ENCODE measurements around the gene RTN4IP1. TPM values are rescaled to one million over a fixed set of nuclear protein-coding genes. Genes with fewer than 3 reads are reported as not detected.
"Not testable (repeated sequence)": the region's sequence is repeated elsewhere in the genome, so short reads cannot be mapped to it uniquely, and the experiment has no call there.

RTN4IP1 gene
- total RNA-seq, 1 experiment from 2014 or later = 7.3 TPM

GRCh38 chr6:106628658-106629102 lies 618 bp downstream of the RTN4IP1 start:
- intact Hi-C loops (cut with micrococcal nuclease) = no loop called here
- no peaks in the 10 kb centered on the region for H3K36me3 ChIP-seq (ENCODE audit: low read depth, low read length)
- no peaks in the 10 kb centered on the region for H3K9me2 ChIP-seq (replicated peaks; ENCODE audit: low read length)
- H2AFZ ChIP-seq (ENCODE audit: low read length) = peak overlapping the region; percentile 96
- H3K4me1 ChIP-seq (ENCODE audit: insufficient read depth, low read length) = peaks cover 3% of the 10 kb centered on the region
- no peaks in the 10 kb centered on the region for H3F3A ChIP-seq (ENCODE audit: low read length, unreplicated experiment)
- H3K4me2 ChIP-seq (ENCODE audit: low read length) = peak overlapping the region; percentile 94
- H3K4me3 ChIP-seq (ENCODE audit: low read length) = peak overlapping the region; percentile 99
- H3K27ac ChIP-seq (ENCODE audit: low read length) = peak overlapping the region; percentile 67
- H4K20me1 ChIP-seq (ENCODE audit: low read length) = no peaks in the 10 kb centered on the region
- POLR2A ChIA-PET (ENCODE audit: unreplicated experiment) = no interaction called here
- TF ChIP-seq EZH2 (IDR thresholded peaks at IDR 0.05; ENCODE audit: low read length, unreplicated experiment) = no peak
- no peak for TF ChIP-seq EZH2phosphoT487 (IDR thresholded peaks at IDR 0.05; ENCODE audit: borderline replicate concordance, low read length)
- no peak for TF ChIP-seq CTCF (conservative IDR thresholded peaks at IDR 0.05; ENCODE audit: low read depth, low read length)
- DNase-seq (peak; percentile 22), ATAC-seq (peak; percentile 28)
- CTCF ChIA-PET = no interaction called here
- peak overlapping the region; percentile 95 for H3K9ac ChIP-seq (ENCODE audit: low read length)
- peaks cover 48% of the 10 kb centered on the region for H3K79me2 ChIP-seq (ENCODE audit: low read length)
- BruUV-seq (replicated peaks) = no TSS peak
- no peaks in the 10 kb centered on the region for H3K27me3 ChIP-seq (ENCODE audit: low read length)
- no peaks in the 10 kb centered on the region for H3K9me3 ChIP-seq (ENCODE audit: low read length)

- H3K9me2 ChIP-seq (replicated peaks; ENCODE audit: low read length); H4K20me1 ChIP-seq (ENCODE audit: low read length); CTCF ChIA-PET; H3K36me3 ChIP-seq (ENCODE audit: low read depth, low read length); H3K27me3 ChIP-seq (ENCODE audit: low read length); H3F3A ChIP-seq (ENCODE audit: low read length, unreplicated experiment); intact Hi-C loops (cut with micrococcal nuclease); H3K4me1 ChIP-seq (ENCODE audit: insufficient read depth, low read length); POLR2A ChIA-PET (ENCODE audit: unreplicated experiment); H3K9ac ChIP-seq (ENCODE audit: low read length); BruUV-seq (replicated peaks); H3K9me3 ChIP-seq (ENCODE audit: low read length): not testable (repeated sequence)
- peak; percentile 51 for DNase-seq
- Histone ChIP-seq H2AFZ (ENCODE audit: low read length) (peak overlapping the region; percentile 96), H3K27ac (ENCODE audit: low read length) (peak overlapping the region; percentile 6; the same call in 1 of the 2 replicates), H3K79me2 (ENCODE audit: low read length) (peaks cover 39% of the 10 kb centered on the region), H3K4me3 (ENCODE audit: low read length) (peak overlapping the region; percentile 99), H3K4me2 (ENCODE audit: low read length) (peak overlapping the region; percentile 94)
- ATAC-seq = peak; percentile 47
Observed at GRCh38 chr6:106627760-106628159, 1.5 kb downstream of the RTN4IP1 start.

- DNase-seq = no peak
- no TSS peak for BruUV-seq (replicated peaks)
- H3K27me3 ChIP-seq (ENCODE audit: low read length) = no peaks in the 10 kb centered on the region
- H3K9ac ChIP-seq (ENCODE audit: low read length) = no peak overlapping the region
- H3F3A ChIP-seq (ENCODE audit: low read length, unreplicated experiment) = no peaks in the 10 kb centered on the region
- no peak overlapping the region for H3K4me2 ChIP-seq (ENCODE audit: low read length)
- no peaks in the 10 kb centered on the region for H3K9me2 ChIP-seq (replicated peaks; ENCODE audit: low read length)
- H3K4me3 ChIP-seq (ENCODE audit: low read length) = no peak overlapping the region
- intact Hi-C loops (cut with micrococcal nuclease) = no loop called here
- ChIA-PET CTCF (no interaction called here), POLR2A (ENCODE audit: unreplicated experiment) (interaction anchor here (0.7 kb wide), 1 partner anchor 18 kb away, joined by 4 read pairs; no protein-coding TSS in a partner anchor)
- H4K20me1 ChIP-seq (ENCODE audit: low read length) = no peaks in the 10 kb centered on the region
- no peak for ATAC-seq
- H3K9me3 ChIP-seq (ENCODE audit: low read length) = no peaks in the 10 kb centered on the region
- no peak overlapping the region for H2AFZ ChIP-seq (ENCODE audit: low read length)
- H3K79me2 ChIP-seq (ENCODE audit: low read length) = peaks cover 27% of the 10 kb centered on the region
- TF ChIP-seq EZH2 (IDR thresholded peaks at IDR 0.05; ENCODE audit: low read length, unreplicated experiment) (no peak), CTCF (conservative IDR thresholded peaks at IDR 0.05; ENCODE audit: low read depth, low read length) (no peak), EZH2phosphoT487 (IDR thresholded peaks at IDR 0.05; ENCODE audit: borderline replicate concordance, low read length) (no peak)
- H3K27ac ChIP-seq (ENCODE audit: low read length) = no peak overlapping the region
- no peaks in the 10 kb centered on the region for H3K36me3 ChIP-seq (ENCODE audit: low read depth, low read length)
- H3K4me1 ChIP-seq (ENCODE audit: insufficient read depth, low read length) = peaks cover 3% of the 10 kb centered on the region
Observed at GRCh38 chr6:106626485-106626884, 2.8 kb downstream of the RTN4IP1 start.

All from PC-3 (cell line).